Tibial nerve (tissue), 3 donors: ENCODE results near the gene PNMT.

ENCODE experiments used
- POLR2A ChIP-seq, 2 donors: fragments of 450-650 bp; IDR thresholded peaks; one replicate each; pipeline ENCODE4 v1.6.1; 2017; ENCODE audit warnings: antibody characterized with exemption in 2 of 2, mild to moderate bottlenecking in 2 of 2, moderate library complexity in 2 of 2
- TF ChIP-seq, protein P1 (sequence below), 5 experiments: fragments of 200-600 bp in 3 of 5; fragments of 450-650 bp in 2 of 5; sonication (generic) in 3 of 5; IDR thresholded peaks; one replicate each; pipeline ENCODE4 v1.5.1; 2016 to 2019; ENCODE audit warnings: antibody characterized with exemption in 5 of 5, mild to moderate bottlenecking in 3 of 5, moderate library complexity in 2 of 5

DNA sequence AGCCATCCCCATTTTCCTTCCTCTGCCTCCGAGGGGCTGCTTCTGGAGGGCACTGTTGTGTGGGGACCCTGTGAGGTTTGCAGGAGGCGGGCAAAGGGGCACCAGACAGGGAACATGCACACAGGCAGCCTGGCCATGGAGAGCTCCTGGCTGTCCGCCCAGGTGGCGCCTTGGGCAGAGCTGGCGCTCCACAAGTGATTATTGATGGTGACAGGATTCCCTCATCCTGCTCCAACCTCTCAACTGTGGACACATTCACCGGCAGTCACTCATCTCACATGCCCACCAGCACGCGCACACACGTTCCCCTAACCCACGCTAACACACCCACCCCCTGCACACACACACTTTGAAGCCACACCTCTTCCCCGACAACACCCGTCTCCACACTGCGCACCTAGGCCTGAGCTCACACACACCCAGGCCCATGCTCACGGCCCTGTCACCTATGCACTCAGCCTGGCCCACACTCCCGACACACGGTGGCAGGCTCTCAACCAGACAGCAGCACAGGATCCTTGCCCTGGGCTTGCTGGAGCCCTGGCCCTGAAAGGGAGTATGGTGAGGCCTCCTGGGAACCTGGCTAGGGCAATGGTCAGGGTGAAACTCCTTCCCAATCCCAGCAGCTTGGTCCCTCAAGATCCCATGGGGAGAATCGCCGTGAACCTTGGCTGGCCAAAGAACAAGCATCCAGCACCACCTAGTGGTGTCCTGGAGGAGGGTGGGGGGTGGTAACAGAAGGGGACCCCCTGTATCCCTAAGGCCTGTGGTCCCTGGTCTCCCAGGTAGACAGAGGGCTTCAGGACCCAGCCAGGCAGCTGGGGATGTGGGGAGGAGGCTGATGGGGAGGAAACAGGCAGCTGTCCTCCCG, 3.6 kb downstream of the PNMT start:
- TF ChIP-seq, protein P1, sequence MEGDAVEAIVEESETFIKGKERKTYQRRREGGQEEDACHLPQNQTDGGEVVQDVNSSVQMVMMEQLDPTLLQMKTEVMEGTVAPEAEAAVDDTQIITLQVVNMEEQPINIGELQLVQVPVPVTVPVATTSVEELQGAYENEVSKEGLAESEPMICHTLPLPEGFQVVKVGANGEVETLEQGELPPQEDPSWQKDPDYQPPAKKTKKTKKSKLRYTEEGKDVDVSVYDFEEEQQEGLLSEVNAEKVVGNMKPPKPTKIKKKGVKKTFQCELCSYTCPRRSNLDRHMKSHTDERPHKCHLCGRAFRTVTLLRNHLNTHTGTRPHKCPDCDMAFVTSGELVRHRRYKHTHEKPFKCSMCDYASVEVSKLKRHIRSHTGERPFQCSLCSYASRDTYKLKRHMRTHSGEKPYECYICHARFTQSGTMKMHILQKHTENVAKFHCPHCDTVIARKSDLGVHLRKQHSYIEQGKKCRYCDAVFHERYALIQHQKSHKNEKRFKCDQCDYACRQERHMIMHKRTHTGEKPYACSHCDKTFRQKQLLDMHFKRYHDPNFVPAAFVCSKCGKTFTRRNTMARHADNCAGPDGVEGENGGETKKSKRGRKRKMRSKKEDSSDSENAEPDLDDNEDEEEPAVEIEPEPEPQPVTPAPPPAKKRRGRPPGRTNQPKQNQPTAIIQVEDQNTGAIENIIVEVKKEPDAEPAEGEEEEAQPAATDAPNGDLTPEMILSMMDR (IDR thresholded peaks at IDR 0.05) = peak; percentile 22 to 78 (median 52)
- no peak for TF ChIP-seq POLR2A (IDR thresholded peaks at IDR 0.05)
